CD4-positive, alpha-beta T cell treated with Interleukin-4 for 4 hours (primary cell): Measurements from ENCODE around the gene HOXA3.

Source experiments
- DNase-seq: peaks from one replicate; pipeline ENCODE4 v3.0.0-alpha.2; 2020

HOXA3 gene

DNA sequence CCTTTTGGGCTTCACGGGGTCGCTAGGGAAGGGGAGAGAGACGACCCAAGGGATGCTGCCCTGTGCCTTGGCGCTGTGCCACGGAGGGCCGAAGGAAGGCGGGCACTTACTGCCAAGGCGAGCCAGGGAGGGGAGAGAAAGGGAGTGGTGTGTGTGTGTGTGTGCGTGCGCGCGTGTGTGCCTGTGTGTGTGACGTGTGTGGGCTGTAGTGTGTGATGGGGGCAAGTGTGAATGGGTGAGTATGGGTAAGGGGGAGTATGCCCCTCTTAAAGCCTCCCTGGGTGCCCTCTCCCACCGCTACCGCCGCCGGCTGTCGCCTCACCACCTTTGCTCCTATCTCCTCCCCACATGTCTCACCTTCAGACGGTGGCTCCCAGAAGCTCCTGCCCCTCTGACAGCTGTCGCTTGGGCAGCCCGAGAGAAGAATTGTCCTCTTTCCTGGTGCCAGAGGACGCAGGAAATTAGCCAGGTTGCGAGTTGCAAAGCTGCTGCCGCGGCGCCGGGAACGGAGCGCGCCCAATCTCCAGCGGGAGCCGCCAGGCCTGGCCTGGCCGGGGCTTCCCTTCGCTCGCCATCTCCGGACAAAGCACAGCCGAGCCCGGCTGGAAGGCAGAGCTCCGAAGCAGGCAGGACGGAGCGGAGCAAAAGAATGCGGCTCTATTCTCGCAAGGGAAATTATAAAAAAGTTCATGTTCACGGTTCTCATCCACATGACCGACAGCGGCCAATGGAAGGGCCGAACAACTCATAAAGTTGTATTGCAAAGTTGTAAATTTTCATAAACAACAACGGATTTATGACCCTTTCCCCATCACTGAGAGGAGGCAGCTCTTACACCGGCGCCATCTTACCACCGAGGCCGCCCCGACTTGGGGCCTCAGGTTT, at the start of gene HOXA3:
HOXA3 (minus strand) TSS at position 653 of the 885 bp plus-strand sequence. CDS start 41,943 bp downstream, outside the sequence.
- DNase-seq, result no peak

DNA sequence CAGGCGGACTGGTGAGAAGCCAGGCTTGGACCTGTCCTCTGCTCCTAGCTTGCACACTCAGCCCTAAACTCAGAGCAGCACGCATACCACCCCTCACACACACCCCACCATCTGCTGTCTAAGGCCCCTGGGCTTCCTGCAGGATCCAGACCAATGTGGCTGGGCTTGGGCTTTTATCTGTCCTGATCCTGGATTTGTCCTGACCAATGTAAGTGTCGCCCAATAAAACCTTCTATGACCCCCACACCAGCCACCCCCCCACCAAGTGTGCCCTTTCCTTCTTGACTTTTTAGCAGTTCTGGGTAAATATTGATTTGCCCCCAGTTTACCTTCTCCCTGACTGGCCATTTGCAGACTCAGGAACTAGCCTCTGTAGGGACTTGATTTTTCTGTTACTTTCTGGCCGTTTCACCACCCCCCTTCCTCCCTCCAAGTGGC, 49.2 kb upstream of the HOXA3 start:
- DNase-seq, result no peak

DNA sequence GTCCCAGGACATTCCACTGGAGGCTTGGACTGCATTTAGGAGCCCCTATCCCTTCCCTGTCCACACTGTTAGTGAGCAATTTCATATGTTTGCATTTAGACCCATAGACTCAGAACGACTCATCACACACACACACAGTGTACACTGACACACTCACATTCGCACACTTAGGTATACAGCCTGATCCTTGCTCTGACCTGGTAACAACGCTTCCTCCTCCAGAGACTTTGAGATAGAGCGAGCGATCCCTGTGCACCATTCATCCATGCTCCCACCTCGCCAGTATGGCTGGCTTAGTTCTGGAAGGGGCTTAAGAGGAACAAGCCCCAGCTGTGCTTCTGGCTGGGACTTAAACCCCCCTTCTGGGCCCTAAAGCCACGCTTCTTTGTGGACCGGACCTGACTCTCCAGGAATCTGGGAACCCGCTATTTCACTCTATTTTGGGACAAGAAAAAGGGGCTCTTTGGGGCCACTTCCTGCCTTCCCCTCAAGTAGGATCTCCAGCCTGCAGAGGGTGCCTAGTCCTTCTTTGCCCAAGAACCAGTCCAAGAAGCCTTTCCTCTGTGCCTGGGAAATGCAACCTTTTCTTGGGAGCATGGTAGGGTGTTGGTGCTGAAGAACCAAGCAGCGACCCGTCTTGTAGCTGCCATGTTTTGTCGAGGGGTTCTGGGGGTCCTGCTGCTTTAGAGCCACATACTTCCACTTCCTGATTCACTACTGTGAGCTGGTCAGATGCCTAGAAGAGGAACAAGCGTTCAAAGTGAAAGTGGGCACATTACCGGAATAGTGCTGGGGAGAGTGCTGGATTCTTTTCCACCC, 48.6 kb upstream of the HOXA3 start:
- DNase-seq, result no peak

DNA sequence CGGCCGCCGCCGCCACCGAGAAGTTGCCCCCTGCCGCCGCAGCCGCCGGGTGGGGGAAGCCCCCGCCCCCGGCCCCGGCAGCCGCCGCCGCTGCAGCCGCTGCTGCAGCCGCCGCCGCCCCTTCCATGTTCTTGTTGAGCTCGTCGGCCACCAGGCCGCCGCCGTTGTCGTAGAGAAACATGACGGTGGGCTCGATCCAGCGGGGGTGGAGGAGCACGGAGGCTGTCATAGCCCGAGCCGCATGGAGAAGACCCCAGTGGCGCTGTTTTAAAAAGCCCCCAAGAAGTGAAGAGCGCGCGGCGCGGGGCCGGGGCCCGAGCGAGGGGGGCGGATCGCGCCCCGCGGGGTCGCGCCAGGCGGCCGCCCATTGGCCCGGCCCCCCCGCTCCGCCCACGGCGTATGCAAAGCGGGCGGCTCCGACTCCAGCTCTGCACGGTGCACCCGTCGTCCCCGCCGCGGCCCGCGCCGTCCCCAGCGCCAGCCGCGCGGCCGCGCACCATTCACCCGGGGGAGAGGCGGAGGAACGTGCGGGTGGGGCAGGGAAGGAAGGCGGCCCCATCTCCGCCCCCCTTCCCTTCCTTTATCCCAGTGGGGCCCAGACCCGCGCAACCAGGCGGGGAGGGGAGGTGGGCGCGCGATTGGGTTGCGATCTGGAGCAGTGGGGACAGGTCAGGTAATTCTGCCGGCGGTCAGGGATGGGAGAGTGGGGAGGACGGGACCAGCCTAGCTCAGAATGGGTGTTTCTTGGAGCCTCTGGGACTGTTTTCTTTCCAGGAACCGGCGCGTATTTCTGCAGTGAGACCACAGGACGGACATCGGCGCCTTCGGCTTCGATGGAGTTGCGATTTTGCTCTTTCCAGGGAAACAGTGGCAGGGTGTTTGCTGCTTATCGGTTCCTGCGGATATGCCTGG, 47.7 kb upstream of the HOXA3 start, which contains the start of gene HOXA13:
HOXA13 (minus strand) TSS at position 243 of the 912 bp plus-strand sequence; CDS start at position 229, 14 bp downstream.
- no peak for DNase-seq

DNA sequence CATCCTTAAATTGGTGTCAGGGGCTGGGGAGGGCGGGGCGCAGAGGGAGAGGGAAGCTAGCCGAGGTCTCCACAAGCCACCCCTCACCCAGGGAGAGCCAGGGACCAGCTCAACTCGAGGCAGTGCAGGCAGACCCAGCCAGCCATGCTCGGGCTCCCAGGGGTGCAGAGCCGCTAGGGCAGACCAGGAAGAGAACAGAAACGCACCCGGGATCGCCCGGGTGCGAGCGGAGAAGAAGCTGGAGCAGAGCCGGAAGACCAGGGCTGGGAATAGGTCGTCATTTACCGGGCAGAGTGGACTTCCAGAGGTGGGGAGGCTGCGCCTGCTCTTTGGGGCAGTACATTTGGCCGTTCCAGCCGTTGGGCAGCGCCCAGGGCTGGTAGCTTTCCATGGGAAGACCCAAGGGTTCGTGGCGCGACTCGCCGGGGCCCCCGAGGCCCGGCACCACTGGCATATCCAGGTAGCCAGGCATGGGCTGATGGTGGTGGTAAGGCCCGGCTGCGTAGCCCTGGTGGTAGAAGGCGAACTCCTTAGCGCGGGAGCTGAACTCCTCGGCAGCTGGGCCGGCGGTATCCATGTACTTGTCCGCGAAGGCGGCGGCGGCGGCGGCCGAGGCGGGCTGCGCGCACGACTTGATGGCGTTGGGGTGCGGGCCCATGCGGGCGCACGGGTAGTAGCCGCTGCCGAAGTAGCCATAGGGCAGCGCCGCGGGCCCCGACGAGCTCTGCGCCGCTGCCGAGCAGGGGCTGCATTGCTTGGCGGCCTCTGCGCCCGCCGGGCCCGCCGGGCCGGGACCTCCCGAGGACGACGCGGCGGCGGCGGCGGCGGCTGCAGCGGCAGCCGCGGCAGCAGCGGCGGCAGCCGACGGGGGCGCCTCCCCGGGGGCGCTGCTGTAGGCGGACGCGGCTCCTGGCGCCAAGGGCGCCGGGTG, 46.8 kb upstream of the HOXA3 start:
- no peak for DNase-seq

DNA sequence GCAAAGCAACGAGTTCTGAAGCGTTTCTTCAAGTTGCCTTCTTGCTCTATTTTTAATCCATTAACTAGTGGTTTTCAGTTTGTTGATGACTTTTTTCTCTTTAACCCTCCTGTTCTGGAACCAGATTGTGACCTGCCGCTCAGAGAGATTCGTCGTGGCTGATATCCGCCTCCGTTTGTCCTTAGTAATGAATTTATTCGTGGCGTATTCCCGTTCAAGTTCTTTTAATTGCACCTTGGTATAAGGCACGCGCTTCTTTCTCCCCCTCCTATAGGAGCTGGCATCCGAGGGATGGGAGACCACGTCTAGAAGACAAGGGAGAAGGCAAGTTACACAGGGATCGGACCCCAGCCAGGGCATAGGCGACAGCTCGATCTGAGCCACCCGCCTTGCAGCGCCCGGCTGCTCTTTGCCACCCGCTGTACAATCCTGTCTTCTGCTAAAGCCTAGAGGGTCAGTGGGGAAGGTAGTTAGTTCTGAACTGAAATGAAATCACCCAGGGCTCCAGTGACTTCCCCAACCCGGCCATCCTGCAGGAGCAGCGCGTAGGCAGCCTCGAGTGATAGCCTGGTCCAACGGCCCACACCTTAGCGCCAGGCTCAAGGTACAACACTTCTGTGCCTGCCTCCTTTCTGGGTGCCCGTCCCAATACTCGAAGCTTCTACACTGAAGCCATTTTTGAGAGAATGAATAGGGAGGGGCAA, 45.9 kb upstream of the HOXA3 start:
- DNase-seq, result no peak

DNA sequence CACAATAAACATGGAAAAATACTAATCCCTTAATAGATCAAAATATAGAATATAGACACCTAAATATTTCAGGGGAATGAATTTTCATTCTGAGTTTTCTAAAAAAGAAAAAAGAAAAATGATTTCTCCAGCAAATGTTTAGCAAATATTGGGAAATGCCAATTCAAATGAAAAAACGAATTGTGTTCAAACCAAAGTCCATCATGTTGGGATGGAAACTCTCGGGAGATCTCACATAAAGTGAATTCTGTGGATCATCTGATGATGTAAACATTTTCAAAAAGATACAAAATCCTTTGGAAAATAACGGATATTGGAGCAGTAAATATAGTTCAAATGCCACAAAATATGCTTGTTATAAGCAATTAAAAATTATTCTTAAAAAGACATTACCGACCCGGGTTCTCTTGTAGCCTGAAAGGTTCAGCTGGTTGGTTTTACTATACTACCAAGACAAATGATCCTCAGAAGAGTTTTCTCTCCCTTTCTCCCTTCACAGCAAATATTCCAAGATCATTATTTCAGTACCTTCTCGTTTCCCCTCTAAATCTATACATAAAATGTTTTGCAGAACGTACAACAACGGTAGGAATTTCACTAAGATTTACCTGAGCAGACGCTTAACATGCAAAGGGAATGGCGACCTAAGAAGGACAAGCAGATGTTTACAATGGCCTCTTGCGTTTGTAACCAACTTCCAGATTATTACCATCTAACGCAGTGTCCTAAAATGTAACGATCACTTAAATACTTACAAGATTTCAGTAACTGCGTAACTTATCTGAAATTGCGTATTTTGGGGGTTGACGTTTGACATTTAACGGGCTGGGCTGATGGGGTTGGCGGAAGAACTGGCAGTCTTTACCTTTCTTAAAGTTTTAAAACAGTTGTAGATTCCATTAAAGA, 45.0 kb upstream of the HOXA3 start:
- no peak for DNase-seq

DNA sequence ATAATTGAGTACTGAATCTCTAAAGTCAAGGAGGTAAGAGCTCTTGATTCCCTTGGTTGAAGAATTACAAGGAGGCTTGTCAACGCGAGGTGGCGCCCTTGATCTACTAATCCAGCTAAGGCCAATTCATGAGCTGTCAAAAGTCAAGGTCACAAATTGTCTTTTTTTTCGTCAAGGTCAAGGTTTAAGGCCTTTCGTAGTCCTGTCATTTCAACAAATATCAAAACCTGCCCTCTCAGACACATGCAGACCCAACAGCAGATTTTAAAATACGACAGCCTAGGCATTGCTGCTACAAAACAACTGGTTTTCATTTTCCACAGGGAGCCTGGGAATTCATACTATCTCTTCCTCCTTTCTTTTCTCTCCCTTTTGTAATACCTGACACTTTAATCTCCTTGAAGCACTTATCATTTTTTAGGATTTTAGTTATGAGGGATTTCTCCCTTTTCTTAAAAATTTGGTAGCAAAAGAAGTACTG, 43.9 kb upstream of the HOXA3 start:
- peak; percentile 77 for DNase-seq

DNA sequence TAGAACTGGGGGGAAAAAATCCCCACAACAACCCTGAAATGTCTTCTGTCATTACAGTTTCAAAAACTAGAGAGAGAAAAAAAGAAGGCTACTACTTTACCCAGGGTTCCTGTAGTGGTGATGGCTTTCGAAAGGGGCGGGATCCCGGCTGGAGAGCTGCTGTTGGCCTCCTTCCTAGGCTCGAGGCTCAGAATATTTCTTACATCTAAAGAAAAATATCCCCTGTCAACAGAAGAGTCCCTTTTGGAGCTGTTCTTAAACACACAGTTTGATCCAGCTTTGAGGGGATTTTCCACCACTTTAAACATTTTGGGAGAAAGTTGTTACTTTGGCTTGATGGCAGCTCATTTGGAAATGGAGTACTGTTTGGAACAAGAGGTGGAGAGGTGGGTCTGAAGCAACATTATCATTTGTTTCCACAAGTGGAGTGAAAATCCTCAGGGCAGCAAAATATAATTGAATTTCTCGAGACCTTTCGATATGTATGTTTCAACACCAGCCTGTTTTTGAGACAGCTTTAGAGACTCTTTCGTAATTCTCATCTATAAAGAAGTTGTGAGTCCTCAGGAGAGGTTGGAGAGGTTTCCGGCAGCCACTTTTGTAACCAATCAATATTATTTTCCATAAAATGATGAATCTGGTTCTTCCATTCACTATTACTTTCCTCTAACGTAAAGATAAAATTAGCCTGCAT, 42.5 kb upstream of the HOXA3 start:
- no peak for DNase-seq

DNA sequence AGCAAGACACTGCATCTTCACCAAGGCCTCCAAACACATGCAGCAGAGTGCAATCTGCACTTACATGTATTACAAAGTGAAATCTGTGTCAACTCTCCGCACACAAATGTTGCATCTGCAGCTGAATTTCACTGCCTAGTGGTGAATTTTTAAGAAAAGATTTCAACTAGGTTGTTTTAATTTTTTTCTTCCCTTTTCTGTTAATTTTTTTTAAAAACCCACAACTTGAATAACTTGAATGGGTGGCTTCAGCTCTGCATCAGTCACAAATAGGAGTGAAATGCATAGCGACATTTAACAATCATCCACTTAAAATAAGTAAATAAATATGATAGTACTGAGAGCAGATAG, 41.6 kb upstream of the HOXA3 start:
- DNase-seq, result no peak

DNA sequence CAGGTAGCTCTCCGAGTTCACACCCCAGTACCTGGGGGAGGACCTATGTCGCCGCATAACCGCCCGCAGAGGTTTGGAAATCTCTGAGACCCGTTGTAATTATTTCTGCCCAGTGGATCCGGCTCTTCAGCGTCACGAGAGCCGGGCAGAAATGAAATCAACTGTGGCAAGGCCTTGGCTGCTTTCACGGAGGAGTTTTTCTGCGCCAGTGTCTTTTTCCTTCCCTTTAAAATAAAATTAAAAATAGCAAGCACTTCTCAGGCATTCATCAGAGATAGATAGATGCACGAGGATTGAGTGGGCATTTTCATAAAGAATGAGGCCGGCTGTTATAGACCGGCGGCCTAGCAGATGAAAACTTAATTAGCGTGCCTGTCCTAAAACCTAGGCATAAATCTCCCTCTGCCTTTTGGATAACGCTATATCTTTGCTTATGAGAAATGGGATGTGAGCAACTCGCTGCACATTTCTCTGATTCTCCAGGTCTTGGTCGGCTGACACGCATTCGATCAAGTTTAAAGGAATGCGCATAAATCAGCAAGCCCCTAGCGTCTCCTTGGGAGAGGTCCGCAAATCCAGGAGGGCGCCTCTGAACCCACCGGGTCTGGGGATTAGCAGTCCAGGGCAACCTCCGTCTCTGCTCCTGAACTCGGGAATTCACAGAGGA, 41.1 kb upstream of the HOXA3 start:
- DNase-seq, result no peak

DNA sequence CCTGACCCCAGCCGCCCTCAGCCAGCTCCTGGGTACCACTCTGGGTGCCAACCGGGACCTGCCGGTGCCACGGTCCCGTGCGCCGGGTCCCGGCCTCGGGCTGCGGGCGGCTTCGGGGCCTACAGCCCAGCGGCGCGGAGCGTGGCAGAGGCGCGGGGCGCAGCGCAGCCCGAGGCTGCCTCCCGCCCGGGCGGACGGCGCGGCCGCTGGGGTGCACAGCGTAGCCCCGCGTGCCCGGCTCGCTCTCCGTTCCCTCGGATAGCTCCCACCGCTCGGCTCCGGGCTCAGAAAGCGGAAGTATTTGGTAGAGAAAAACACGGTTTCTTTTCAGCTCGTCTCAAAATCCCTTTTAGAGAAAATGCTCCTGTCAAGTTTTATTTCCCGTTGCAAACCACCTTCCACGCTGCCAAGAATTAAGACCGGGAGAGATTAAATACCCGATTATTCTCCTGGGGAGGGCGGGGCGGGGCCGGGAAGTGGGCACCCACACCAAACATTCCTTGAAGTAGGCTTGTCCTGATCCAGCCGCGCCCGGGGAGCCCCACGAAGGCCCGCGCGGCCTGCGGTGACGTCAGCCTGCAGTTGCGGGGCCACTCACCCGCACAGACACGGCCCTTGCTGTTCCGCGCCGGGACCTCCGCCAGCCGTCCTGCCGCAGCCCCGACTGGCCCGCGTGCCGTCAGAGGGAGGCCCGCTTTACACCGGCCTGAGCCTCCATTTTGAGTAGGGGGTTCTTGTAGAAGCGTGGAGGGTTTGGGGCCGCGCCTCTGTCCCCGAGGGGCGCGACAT, 40.4 kb upstream of the HOXA3 start:
- no peak for DNase-seq

DNA sequence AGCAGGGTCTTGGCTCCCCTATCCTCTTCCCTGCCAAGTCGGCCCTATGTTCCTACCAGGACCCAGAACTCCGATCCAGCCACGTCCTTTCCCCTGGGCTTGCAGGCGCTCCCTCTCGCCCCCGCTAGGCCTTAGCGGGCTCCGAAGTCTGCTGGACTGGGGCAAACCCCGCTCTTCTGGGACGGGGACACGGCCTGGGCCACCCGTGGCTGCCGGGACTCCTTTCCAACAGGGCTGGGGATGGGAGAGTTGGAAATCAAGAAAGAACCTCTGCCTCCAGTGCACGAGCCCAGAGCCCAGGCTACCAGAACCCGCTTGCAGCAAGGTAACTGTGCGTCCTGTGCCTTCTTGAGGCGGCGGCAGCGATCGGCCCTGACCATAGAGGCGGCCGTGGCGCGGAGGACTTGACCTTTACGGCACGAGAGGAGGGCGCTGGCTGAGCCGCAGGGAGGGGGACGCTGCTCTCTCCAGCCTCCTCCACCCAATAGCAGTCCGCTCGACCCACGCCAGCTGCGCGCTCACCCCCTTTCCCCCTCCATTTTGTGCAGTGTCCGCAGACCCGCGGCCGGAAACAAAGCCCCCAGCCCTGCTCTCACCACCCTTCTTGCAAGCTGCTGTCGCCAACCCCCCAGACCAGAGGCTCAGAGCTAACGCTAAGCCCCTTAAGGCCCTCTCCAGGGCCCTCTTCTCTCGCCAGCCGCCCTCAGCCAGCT, 39.6 kb upstream of the HOXA3 start:
- no peak for DNase-seq

DNA sequence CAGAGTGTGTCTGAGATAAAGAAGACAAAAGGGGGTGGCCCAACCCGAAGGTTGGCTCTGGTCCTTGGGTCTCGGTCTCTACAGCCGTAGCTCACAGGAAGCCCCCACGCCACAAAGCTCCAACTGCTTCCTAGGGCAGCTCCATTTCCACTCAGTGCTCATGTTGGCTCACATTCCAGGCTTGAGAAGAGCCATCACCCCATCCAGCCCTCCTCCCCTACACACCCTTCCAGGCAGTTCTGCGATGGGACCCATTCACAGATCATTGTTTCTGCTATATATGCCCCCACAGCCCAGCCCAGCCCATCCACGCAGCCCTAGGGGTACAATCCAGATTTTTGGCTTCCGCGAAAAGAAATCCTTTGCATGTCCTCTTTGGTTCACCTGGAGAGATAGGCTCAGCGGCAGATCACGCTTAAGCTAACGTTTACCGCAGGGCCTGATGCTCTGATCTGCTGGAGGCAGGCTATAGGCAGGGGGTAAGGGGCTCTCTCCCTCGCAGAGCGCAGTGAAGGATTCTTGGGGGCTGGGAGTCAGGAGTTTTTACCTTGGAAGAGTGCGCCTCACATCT, 38.9 kb upstream of the HOXA3 start:
- no peak for DNase-seq

DNA sequence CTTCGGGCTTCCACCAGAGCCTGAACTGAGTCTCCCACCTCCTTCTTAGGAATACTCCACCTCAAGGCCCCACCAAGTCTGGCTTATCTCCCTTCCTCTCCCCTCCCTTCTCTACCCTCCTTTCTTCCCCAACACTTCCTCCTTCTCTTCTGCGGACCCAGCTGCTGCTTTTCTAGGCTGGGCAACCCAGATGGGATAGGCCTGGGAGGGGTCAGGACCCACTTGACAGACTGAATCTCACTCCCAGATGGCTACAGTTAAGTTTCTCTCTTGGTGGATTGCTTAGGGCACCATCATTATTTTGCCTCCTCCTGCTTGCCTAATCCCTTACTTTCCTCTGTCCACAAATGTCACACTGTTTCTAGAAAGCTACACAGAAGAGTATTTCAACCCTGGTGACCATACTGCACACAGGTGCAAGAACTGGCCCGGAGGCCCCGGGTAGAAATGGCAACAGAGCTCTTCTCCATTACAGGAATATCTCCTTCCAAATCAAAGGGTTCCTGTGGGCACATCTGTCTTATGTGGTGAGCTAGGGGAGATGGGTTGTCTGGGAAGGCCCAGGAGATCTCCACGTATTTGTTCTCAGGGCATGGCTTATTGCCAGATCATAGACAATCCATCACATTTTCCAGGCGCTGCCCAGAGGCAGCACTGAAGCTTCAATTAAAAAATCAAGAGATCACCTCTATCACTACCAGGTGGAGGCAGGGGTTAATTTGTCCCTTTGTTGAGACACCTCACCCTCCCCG, 37.8 kb upstream of the HOXA3 start:
- DNase-seq, result no peak
